Right cardiac atrium (tissue), 5 donors: ENCODE results near the gene RBM22. TPM values are rescaled to one million over a fixed set of nuclear protein-coding genes. Genes with fewer than 3 reads are reported as not detected.
A peak's percentile ranks its signal among the peaks of the same experiment; 100 is the strongest.

Experiments
- ATAC-seq, 2 donors: fragments of 200-7000 bp; cut with Tn5 transposase; one replicate each; pipeline versions ENCODE4 v1.8.0 to v1.9.1; 2020; ENCODE audit warnings: moderate library complexity in 2 of 2, mild to moderate bottlenecking in 1 of 2
- DNase-seq, 3 donors: peaks; one replicate each; pipeline ENCODE4 v3.0.0-alpha.2; 2020
- H3K27ac ChIP-seq: one replicate; pipeline ENCODE4 v1.5.1; 2013; ENCODE audit warnings: mild to moderate bottlenecking, low read length, control low read depth, moderate library complexity
- H3K27me3 ChIP-seq: one replicate; pipeline ENCODE4 v1.6.1; 2013; ENCODE audit not compliant: control insufficient read depth, insufficient read depth
- H3K4me1 ChIP-seq: one replicate; pipeline ENCODE4 v1.6.1; 2013; ENCODE audit warnings: low read length; ENCODE audit not compliant: control insufficient read depth, insufficient read depth
- H3K4me3 ChIP-seq: one replicate; pipeline ENCODE4 v1.5.1; 2013; ENCODE audit warnings: low read length, control low read depth
- H3K9me3 ChIP-seq: one replicate; pipeline ENCODE4 v1.6.1; 2013; ENCODE audit warnings: low read length; ENCODE audit not compliant: control insufficient read depth
- WGBS: extraction: QIAGEN DNeasy Blood & Tissue Kit; methylation state at CpG from one replicate; pipeline ENCODE4 v1.1.7; 2013; 5-methylcytosine and 5-hydroxymethylcytosine counted together
- intact Hi-C, 4 donors: fragments of 100-400 bp; cut with DNase I; formaldehyde crosslinking; loops; one replicate each; pipeline versions ENCODE4 v1.11.0 to v1.14.0; 2022 to 2023
- polyA plus RNA-seq: library from polyadenylated mRNA; stranded (reverse); fragments of 200-250 nt; gene quantifications from one replicate; pipeline ENCODE4 v1.2.3, GENCODE V29; 2013
- total RNA-seq, 4 donors: library from RNA; stranded (reverse); fragmentation: NEBNext Ultra II Directional; extraction: Animal tissue kit (Norgen Biotek cat#: 25700); gene quantifications; one replicate each; pipeline ENCODE4 v1.2.1, GENCODE V29; 2021
- donor health status: healthy with polysubstance abuse.
- donor health status: DM: no; HTN: yes; CAD: no.
- donor health status: DM: no; HTN: no; CAD: no.
- donor health status: DM: no; HTN: yes; CAD: no; lungs with severe emphysema.
- donor health status: DM: yes; HTN: yes; CAD: no.

Gene RBM22
- total and polyA plus RNA-seq, 5 donors, result 19.3 to 30.8 (median 25.5) TPM

- H3K9me3 ChIP-seq, result no peaks in the 10 kb centered on the region
- H3K4me1 ChIP-seq, result peaks cover 17% of the 10 kb centered on the region
- DNase-seq (peak in 2 of 3 donors; percentile 47 to 49), ATAC-seq (no peak)
- WGBS, result 52% methylated on average over 13 of the region's 13 CpGs
- no peaks in the 10 kb centered on the region for H3K27me3 ChIP-seq
- peak overlapping the region; percentile 84 for H3K27ac ChIP-seq
- H3K4me3 ChIP-seq, result no peak overlapping the region
- intact Hi-C loops, result loop anchor here (5.0 to 10.0 kb wide), 3 partner anchors 57 to 67 kb away; no protein-coding TSS in a partner anchor
Observed at GRCh38 chr5:150651924-150652671, 48.8 kb downstream of the RBM22 start.

- Histone ChIP-seq H3K4me3 (no peak overlapping the region), H3K9me3 (no peaks in the 10 kb centered on the region), H3K27me3 (no peaks in the 10 kb centered on the region), H3K27ac (peak overlapping the region; percentile 84), H3K4me1 (peaks cover 17% of the 10 kb centered on the region)
- intact Hi-C loops, result loop anchor here (5.0 to 10.0 kb wide), 3 partner anchors 57 to 67 kb away; no protein-coding TSS in a partner anchor
- DNase-seq (peak in 1 of 3 donors; percentile 41), ATAC-seq (no peak)
- 40% methylated on average over 1 of the region's 1 CpG for WGBS
Observed at GRCh38 chr5:150651382-150651781, 49.5 kb downstream of the RBM22 start.

GRCh38 chr5:150650021-150651006 is 50.5 kb downstream of the RBM22 start:
- ATAC-seq (no peak), DNase-seq (peak in 1 of 3 donors; percentile 52)
- intact Hi-C loops, result loop anchor here (5.0 to 10.0 kb wide), 3 partner anchors 56 to 66 kb away; no protein-coding TSS in a partner anchor
- Histone ChIP-seq H3K27me3 (no peaks in the 10 kb centered on the region), H3K4me1 (peaks cover 20% of the 10 kb centered on the region), H3K9me3 (no peaks in the 10 kb centered on the region), H3K27ac (peak overlapping the region; percentile 84), H3K4me3 (no peak overlapping the region)
- WGBS, result 77% methylated on average over 38 of the region's 38 CpGs

GRCh38 chr5:150649108-150650020 is 51.5 kb downstream of the RBM22 start:
- no peak overlapping the region for H3K4me3 ChIP-seq
- no peaks in the 10 kb centered on the region for H3K9me3 ChIP-seq
- intact Hi-C loops, result loop anchor here (5.0 to 10.0 kb wide), 3 partner anchors 55 to 65 kb away; no protein-coding TSS in a partner anchor
- H3K27me3 ChIP-seq, result no peaks in the 10 kb centered on the region
- peaks cover 28% of the 10 kb centered on the region for H3K4me1 ChIP-seq
- 59% methylated on average over 46 of the region's 46 CpGs for WGBS
- ATAC-seq (peak; percentile 30 to 37), DNase-seq (peak; percentile 84 to 94 (median 92))
- H3K27ac ChIP-seq, result peak overlapping the region; percentile 84

GRCh38 chr5:150648294-150649107 is 52.4 kb downstream of the RBM22 start:
- no peaks in the 10 kb centered on the region for H3K9me3 ChIP-seq
- H3K4me1 ChIP-seq, result peaks cover 32% of the 10 kb centered on the region
- H3K4me3 ChIP-seq, result no peak overlapping the region
- no peaks in the 10 kb centered on the region for H3K27me3 ChIP-seq
- ATAC-seq (peak in 1 of 2 donors; percentile 1), DNase-seq (peak in 1 of 3 donors; percentile 53)
- intact Hi-C loops, result no loop called here
- 78% methylated on average over 16 of the region's 16 CpGs for WGBS
- peak overlapping the region; percentile 84 for H3K27ac ChIP-seq

- peak overlapping the region; percentile 84 for H3K27ac ChIP-seq
- DNase-seq (peak; percentile 90 to 95 (median 95)), ATAC-seq (peak; percentile 60 to 76)
- WGBS, result 30% methylated on average over 25 of the region's 25 CpGs
- no peaks in the 10 kb centered on the region for H3K9me3 ChIP-seq
- peaks cover 32% of the 10 kb centered on the region for H3K4me1 ChIP-seq
- intact Hi-C loops, result no loop called here
- no peak overlapping the region for H3K4me3 ChIP-seq
- no peaks in the 10 kb centered on the region for H3K27me3 ChIP-seq
Observed at GRCh38 chr5:150647275-150648251, 53.3 kb downstream of the RBM22 start.

- peaks cover 33% of the 10 kb centered on the region for H3K4me1 ChIP-seq
- ATAC-seq, result peak in 1 of 2 donors; percentile 1
- WGBS, result 46% methylated on average over 4 of the region's 4 CpGs
- peak; percentile 89 to 96 (median 92) for DNase-seq
- no peaks in the 10 kb centered on the region for H3K9me3 ChIP-seq
- H3K27me3 ChIP-seq, result no peaks in the 10 kb centered on the region
- H3K27ac ChIP-seq, result peak overlapping the region; percentile 95
- no peak overlapping the region for H3K4me3 ChIP-seq
- intact Hi-C loops, result no loop called here
Observed at GRCh38 chr5:150645070-150645700, 55.7 kb downstream of the RBM22 start.

- H3K4me3 ChIP-seq, result no peak overlapping the region
- ATAC-seq, result no peak
- WGBS, result 16% methylated on average over 2 of the region's 2 CpGs
Observed at GRCh38 chr5:150644514-150644913, 56.3 kb downstream of the RBM22 start.

More at GRCh38 chr5:150644514-150644913, 56.3 kb downstream of the RBM22 start:
- intact Hi-C loops, result no loop called here
- no peaks in the 10 kb centered on the region for H3K27me3 ChIP-seq
- H3K27ac ChIP-seq, result peak overlapping the region; percentile 95
- DNase-seq, result peak in 2 of 3 donors; percentile 67 to 77
- H3K4me1 ChIP-seq, result peaks cover 39% of the 10 kb centered on the region
- H3K9me3 ChIP-seq, result no peaks in the 10 kb centered on the region
